Lung (tissue), 12 donors: ENCODE results near the gene TMC8. TPM values are rescaled to one million over a fixed set of nuclear protein-coding genes. Genes with fewer than 3 reads are reported as not detected.
A peak's percentile ranks its signal among the peaks of the same experiment; 100 is the strongest.

Experiments used
- ATAC-seq: fragments of 200-7000 bp; cut with Tn5 transposase; one replicate; pipeline ENCODE4 v1.9.1; 2020; ENCODE audit warnings: moderate number of reproducible peaks; ENCODE audit not compliant: insufficient read depth, low FRiP score
- DNase-seq, 3 donors: peaks; one replicate each; pipeline ENCODE4 v3.0.0-alpha.2; 2013 to 2017
- H3K27ac ChIP-seq, 2 donors: one replicate each; pipeline ENCODE4 v1.5.1; 2013; ENCODE audit warnings: mild to moderate bottlenecking in 2 of 2, moderate library complexity in 2 of 2, control low read depth in 1 of 2, inconsistent platforms in 1 of 2, low read depth in 1 of 2, low read length in 1 of 2
- H3K27me3 ChIP-seq, 3 donors: one replicate each; pipeline ENCODE4 v1.5.1; 2013; ENCODE audit warnings: low read length in 2 of 3; ENCODE audit not compliant: control insufficient read depth in 3 of 3, insufficient read depth in 3 of 3
- H3K36me3 ChIP-seq, 4 donors: one replicate each; pipeline ENCODE4 v1.5.1; 2013; ENCODE audit warnings: low read length in 4 of 4, mild to moderate bottlenecking in 1 of 4, moderate library complexity in 1 of 4; ENCODE audit not compliant: control insufficient read depth in 4 of 4, insufficient read depth in 4 of 4
- H3K4me1 ChIP-seq, 5 donors: one replicate each; pipeline ENCODE4 v1.5.1; 2013; ENCODE audit warnings: low read length in 5 of 5, mild to moderate bottlenecking in 2 of 5, moderate library complexity in 1 of 5; ENCODE audit not compliant: control insufficient read depth in 5 of 5, insufficient read depth in 5 of 5
- H3K4me3 ChIP-seq: one replicate; pipeline ENCODE4 v1.5.1; 2013; ENCODE audit warnings: mild to moderate bottlenecking, control low read depth, moderate library complexity
- H3K9ac ChIP-seq, 2 donors: one replicate each; pipeline ENCODE4 v1.5.1; 2013; ENCODE audit warnings: low read length in 2 of 2, control low read depth in 1 of 2; ENCODE audit not compliant: insufficient read depth in 1 of 2
- H3K9me3 ChIP-seq, 4 donors: one replicate each; pipeline ENCODE4 v1.5.1; 2013; ENCODE audit warnings: low read length in 3 of 4, mild to moderate bottlenecking in 1 of 4, moderate library complexity in 1 of 4; ENCODE audit not compliant: control insufficient read depth in 4 of 4, insufficient read depth in 3 of 4
- WGBS, 2 donors: extraction: QIAGEN DNeasy Blood & Tissue Kit; methylation state at CpG; one replicate each; pipeline ENCODE4 v1.1.7; 2013; 5-methylcytosine and 5-hydroxymethylcytosine counted together
- polyA plus RNA-seq, 2 donors: library from polyadenylated mRNA; stranded (reverse); fragments of 200-250 nt; gene quantifications; one replicate each; pipeline ENCODE4 v1.2.1, GENCODE V29; 2013
- total RNA-seq, 2 donors: library from RNA; depleted of rRNA in 1 of 2; stranded (reverse); fragments of >200 nt in 1 of 2; gene quantifications; one replicate each; pipeline ENCODE4 v1.2.1, GENCODE V29; 2014 to 2021
- TF ChIP-seq, protein P1 (sequence below): IDR thresholded peaks from 2 replicates; pipeline ENCODE4 v1.5.1; 2012; ENCODE audit warnings: mild to moderate bottlenecking; ENCODE audit errors: control extremely low read depth, extremely low read depth
- donor health status: control.
- donor health status: control.
- donor health status: Bipolar disorder and iron deficiency.
- donor health status: healthy.
- donor health status: DM: yes; HTN: yes; CAD: no.

TMC8 gene
- total and polyA plus RNA-seq, 4 donors, result 15.5 to 28.1 (median 18.5) TPM

DNA sequence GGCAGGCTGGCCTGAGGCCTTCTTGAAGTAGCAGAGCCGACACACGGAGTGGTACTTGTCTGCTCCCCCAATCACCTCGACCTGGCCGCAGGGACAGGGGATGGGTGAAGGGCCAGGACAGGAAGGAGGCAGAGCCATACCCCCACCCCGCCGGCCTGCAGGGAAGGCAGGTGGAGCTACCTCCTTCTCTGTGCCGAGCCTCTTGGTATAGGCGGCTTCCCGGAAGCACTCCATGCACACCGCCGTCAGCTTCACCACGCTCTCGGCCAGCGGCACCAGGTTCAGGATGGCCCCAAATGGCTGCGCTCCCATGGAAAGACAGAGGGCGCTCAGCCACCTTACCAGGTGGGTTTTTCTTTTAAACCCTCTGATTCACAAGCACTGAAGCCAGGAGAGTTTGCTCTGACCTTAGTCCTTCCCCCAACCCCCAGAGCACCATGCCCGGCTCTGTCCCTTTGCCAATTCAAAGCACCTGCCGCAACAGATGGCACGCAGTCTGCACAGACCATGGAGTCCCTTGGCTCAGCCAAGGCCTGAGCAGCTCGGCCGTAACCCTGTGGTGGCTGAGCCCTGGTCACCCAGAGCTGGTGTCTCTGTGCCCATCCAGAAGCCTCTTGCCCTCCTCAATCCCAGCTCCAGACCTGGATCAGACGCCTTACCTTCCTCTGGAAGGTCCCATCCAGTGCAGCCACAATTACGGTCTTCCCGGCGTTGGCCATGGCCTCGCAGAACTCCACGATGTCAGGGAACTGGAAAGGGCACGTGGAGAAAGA is 44.5 kb downstream of the TMC8 start:
- TF ChIP-seq, protein P1, sequence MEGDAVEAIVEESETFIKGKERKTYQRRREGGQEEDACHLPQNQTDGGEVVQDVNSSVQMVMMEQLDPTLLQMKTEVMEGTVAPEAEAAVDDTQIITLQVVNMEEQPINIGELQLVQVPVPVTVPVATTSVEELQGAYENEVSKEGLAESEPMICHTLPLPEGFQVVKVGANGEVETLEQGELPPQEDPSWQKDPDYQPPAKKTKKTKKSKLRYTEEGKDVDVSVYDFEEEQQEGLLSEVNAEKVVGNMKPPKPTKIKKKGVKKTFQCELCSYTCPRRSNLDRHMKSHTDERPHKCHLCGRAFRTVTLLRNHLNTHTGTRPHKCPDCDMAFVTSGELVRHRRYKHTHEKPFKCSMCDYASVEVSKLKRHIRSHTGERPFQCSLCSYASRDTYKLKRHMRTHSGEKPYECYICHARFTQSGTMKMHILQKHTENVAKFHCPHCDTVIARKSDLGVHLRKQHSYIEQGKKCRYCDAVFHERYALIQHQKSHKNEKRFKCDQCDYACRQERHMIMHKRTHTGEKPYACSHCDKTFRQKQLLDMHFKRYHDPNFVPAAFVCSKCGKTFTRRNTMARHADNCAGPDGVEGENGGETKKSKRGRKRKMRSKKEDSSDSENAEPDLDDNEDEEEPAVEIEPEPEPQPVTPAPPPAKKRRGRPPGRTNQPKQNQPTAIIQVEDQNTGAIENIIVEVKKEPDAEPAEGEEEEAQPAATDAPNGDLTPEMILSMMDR, result no peak
- no peak overlapping the region for H3K9ac ChIP-seq
- peaks cover 0 to 41% (median 10%) of the 10 kb centered on the region in 5 donors for H3K4me1 ChIP-seq
- no peaks in the 10 kb centered on the region for H3K9me3 ChIP-seq
- peak overlapping the region; percentile 84 to 88 for H3K27ac ChIP-seq
- H3K27me3 ChIP-seq, result no peaks in the 10 kb centered on the region
- H3K4me3 ChIP-seq, result no peak overlapping the region
- WGBS, 2 donors, result 55 to 75% methylated on average over 28 of the region's 28 CpGs
- DNase-seq, result no peak
- peaks cover 0 to 12% (median 0%) of the 10 kb centered on the region in 4 donors for H3K36me3 ChIP-seq
- ATAC-seq, result peak; percentile 13

DNA sequence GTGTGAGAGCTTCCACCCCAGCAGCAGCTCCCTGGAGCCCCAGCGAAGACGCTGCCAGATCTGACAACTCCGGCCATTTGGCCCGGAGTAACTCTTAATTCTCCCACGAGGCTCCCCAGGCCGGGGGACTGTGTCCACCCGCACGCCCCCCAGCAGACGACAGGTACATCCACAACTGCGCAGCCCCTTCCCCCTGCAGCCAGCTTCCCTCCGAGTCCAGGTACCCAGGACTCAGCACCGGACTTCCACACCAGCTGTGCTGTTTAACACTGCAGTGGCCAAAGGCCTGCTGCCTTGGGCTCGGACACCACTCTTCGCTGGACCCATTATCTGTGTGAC is 45.0 kb downstream of the TMC8 start:
- 82 to 86% methylated on average over 14 of the region's 14 CpGs for WGBS, 2 donors
- no peaks in the 10 kb centered on the region for H3K27me3 ChIP-seq
- ATAC-seq (no peak), DNase-seq (no peak)
- H3K4me1 ChIP-seq, result peaks cover 0 to 41% (median 10%) of the 10 kb centered on the region in 5 donors
- H3K36me3 ChIP-seq, result peaks cover 0 to 12% (median 0%) of the 10 kb centered on the region in 4 donors
- H3K27ac ChIP-seq, result peak overlapping the region in 1 of 2 donors; percentile 88
- no peaks in the 10 kb centered on the region for H3K9me3 ChIP-seq
- no peak overlapping the region for H3K9ac ChIP-seq
- H3K4me3 ChIP-seq, result no peak overlapping the region
- TF ChIP-seq, protein P1, result no peak

DNA sequence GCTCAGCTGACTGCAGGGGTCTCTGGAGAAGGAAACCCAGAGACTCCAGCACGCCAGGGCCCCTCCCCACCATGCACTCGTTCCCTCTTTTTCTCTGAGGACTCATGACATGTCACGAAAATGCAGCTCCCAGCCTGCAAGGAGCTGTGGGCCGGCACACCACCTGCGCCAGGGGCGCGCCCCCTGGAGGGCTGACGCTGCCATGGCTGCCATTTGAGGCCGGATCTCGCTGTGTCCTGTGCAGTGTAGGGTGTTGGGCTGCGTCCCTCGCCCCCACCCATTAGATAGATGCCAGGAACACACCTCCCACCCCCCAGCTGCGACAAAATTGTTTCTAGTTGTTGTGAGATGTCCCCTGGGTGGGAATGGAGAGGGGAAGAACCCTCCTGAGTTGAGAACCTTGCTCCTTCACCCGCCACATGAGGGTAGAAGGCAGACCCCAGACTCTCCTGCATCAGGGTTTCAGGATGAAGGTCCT is 46.0 kb downstream of the TMC8 start:
- Histone ChIP-seq H3K9ac (no peak overlapping the region), H3K36me3 (peaks cover 0 to 7% (median 0%) of the 10 kb centered on the region in 4 donors), H3K27ac (peak overlapping the region in 1 of 2 donors; percentile 88), H3K9me3 (no peaks in the 10 kb centered on the region), H3K27me3 (no peaks in the 10 kb centered on the region), H3K4me1 (peaks cover 0 to 40% (median 10%) of the 10 kb centered on the region in 5 donors), H3K4me3 (no peak overlapping the region)
- 13 to 17% methylated on average over 14 of the region's 14 CpGs for WGBS, 2 donors
- DNase-seq, result peak; percentile 43 to 61 (median 59)
- TF ChIP-seq, protein P1, result peak; percentile 85
- no peak for ATAC-seq
